K562 (cell line): ENCODE data around the gene TMEM139. TPM values are rescaled to one million over a fixed set of nuclear protein-coding genes. Genes with fewer than 3 reads are reported as not detected.

Source experiments
- BACH1 ChIP-seq: fragments of 200-800 bp; sonication (Bioruptor generic); IDR thresholded peaks from 2 replicates; pipeline ENCODE4 v1.6.1; 2016; ENCODE audit warnings: missing genetic modification characterization, missing compliant biosample characterization
- DACH1 ChIP-seq: fragments of 450-650 bp; IDR thresholded peaks from 2 replicates; pipeline ENCODE4 v1.6.1; 2018; ENCODE audit not compliant: partially characterized antibody
- ELF1 ChIP-seq: fragments of 200-800 bp; sonication (Bioruptor generic); IDR thresholded peaks from 2 replicates; pipeline ENCODE4 v1.6.1; 2016; ENCODE audit warnings: missing genetic modification characterization, missing compliant biosample characterization
- ELF4 ChIP-seq: fragments of 450-650 bp; formaldehyde crosslinking; IDR thresholded peaks from 2 replicates; pipeline ENCODE4 v1.4.0; 2022; ENCODE audit warnings: missing genetic modification characterization
- EP400 ChIP-seq: fragments of 450-650 bp; IDR thresholded peaks from 2 replicates; pipeline ENCODE4 v1.6.1; 2017; ENCODE audit warnings: antibody characterized with exemption, mild to moderate bottlenecking, moderate library complexity
- ERF ChIP-seq: fragments of 450-650 bp; formaldehyde crosslinking; IDR thresholded peaks from 2 replicates; pipeline ENCODE4 v1.4.0; 2020; ENCODE audit warnings: mild to moderate bottlenecking, mixed read lengths
- HDGF ChIP-seq: fragments of 450-650 bp; IDR thresholded peaks from 2 replicates; pipeline ENCODE4 v1.6.1; 2016
- JUNB ChIP-seq: fragments of 450-650 bp; formaldehyde crosslinking; conservative IDR thresholded peaks from 2 replicates; pipeline ENCODE4 v1.4.0; 2020; ENCODE audit warnings: mild to moderate bottlenecking
- NFATC3 ChIP-seq: fragments of 450-650 bp; IDR thresholded peaks from 2 replicates; pipeline ENCODE4 v1.6.1; 2017; ENCODE audit warnings: mild to moderate bottlenecking
- PTRF ChIP-seq: fragments of 450-650 bp; IDR thresholded peaks from 2 replicates; pipeline ENCODE4 v1.6.1; 2016; ENCODE audit warnings: mild to moderate bottlenecking, missing genetic modification characterization, missing compliant biosample characterization
- SMAD1 ChIP-seq: fragments of 150-350 bp; IDR thresholded peaks from 2 replicates; pipeline ENCODE4 v1.6.1; 2014; ENCODE audit warnings: low read length, low read depth; ENCODE audit not compliant: partially characterized antibody
- TEAD2 ChIP-seq: fragments of 450-650 bp; IDR thresholded peaks from 2 replicates; pipeline ENCODE4 v1.6.1; 2016; ENCODE audit warnings: missing genetic modification characterization, control low read depth, missing compliant biosample characterization
- TFAM ChIP-seq: fragments of 250-450 bp; sonication (Bioruptor Pico); conservative IDR thresholded peaks from 2 replicates; pipeline ENCODE4 v1.5.0; 2021; ENCODE audit warnings: mild to moderate bottlenecking, moderate library complexity
- YBX1 ChIP-seq: fragments of 450-650 bp; IDR thresholded peaks from 2 replicates; pipeline ENCODE4 v1.7.1; 2016; ENCODE audit warnings: mild to moderate bottlenecking
- ZNF197 ChIP-seq: fragments of 200-800 bp; sonication (Bioruptor generic); IDR thresholded peaks from 2 replicates; pipeline ENCODE4 v1.6.1; 2016; ENCODE audit warnings: low read depth, missing genetic modification characterization, missing compliant biosample characterization
- ZNF347 ChIP-seq: fragments of 450-650 bp; formaldehyde crosslinking; IDR thresholded peaks from 2 replicates; pipeline ENCODE4 v1.4.0; 2020; ENCODE audit warnings: low read depth, mild to moderate bottlenecking, moderate library complexity
- ZNF780A ChIP-seq: fragments of 250-450 bp; sonication (Bioruptor Pico); IDR thresholded peaks from 2 replicates; pipeline ENCODE4 v1.5.0; 2021; ENCODE audit warnings: mild to moderate bottlenecking
- polyA plus RNA-seq, 8 experiments: library from polyadenylated mRNA; depleted of rRNA in 4 of 8; stranded (reverse) in 5 of 8; unstranded in 3 of 8; fragments of >200 nt; fragmentation: Nextera tagmentation in 2 of 8; fragmentation: Illumina TruSeq in 1 of 8; extraction: Ambion mirVana in 2 of 8; extraction: Trizol in 1 of 8; gene quantifications; 2 replicates each; pipeline versions ENCODE4 v1.2.1 to v1.2.3, GENCODE V29; 2011 to 2014; ENCODE audit warnings: inconsistent platforms in 1 of 8, missing spikeins in 1 of 8
- total RNA-seq, 7 experiments: library from RNA; depleted of rRNA in 6 of 7; stranded (reverse); fragments of >200 nt in 6 of 7; fragmentation: Illumina TruSeq in 2 of 7; extraction: Trizol in 2 of 7; gene quantifications; 2 replicates each; pipeline versions ENCODE4 v1.2.1 to v1.2.3, GENCODE V29; 2011 to 2021; ENCODE audit warnings: low replicate concordance in 1 of 7
- TF ChIP-seq, protein P1 (sequence below), 2 experiments: fragments of 250-450 bp in 1 of 2; fragments of 450-650 bp in 1 of 2; sonication (Bioruptor Pico) in 1 of 2; IDR thresholded peaks; 2 replicates each; pipeline versions ENCODE4 v1.6.1 to v1.8.0; 2016 to 2021; ENCODE audit warnings: mild to moderate bottlenecking in 2 of 2, moderate library complexity in 2 of 2, missing compliant biosample characterization in 1 of 2, missing genetic modification characterization in 1 of 2
- TF ChIP-seq, protein P2 (sequence below): fragments of 450-650 bp; IDR thresholded peaks from 2 replicates; pipeline ENCODE4 v1.6.1; 2016; ENCODE audit warnings: mild to moderate bottlenecking
- TF ChIP-seq, protein P3 (sequence below): sonication (generic); formaldehyde crosslinking; IDR thresholded peaks from 2 replicates; pipeline ENCODE4 v1.8.0; 2023; ENCODE audit warnings: missing genetic modification reagents, mild to moderate bottlenecking, borderline replicate concordance

The TMEM139 gene
- total and polyA plus RNA-seq, 9 of the 15 experiments (the other 6 are each of a cell fraction or from before 2014, with no cell fraction given): 0.27 to 1.8 (median 0.79) TPM

DNA sequence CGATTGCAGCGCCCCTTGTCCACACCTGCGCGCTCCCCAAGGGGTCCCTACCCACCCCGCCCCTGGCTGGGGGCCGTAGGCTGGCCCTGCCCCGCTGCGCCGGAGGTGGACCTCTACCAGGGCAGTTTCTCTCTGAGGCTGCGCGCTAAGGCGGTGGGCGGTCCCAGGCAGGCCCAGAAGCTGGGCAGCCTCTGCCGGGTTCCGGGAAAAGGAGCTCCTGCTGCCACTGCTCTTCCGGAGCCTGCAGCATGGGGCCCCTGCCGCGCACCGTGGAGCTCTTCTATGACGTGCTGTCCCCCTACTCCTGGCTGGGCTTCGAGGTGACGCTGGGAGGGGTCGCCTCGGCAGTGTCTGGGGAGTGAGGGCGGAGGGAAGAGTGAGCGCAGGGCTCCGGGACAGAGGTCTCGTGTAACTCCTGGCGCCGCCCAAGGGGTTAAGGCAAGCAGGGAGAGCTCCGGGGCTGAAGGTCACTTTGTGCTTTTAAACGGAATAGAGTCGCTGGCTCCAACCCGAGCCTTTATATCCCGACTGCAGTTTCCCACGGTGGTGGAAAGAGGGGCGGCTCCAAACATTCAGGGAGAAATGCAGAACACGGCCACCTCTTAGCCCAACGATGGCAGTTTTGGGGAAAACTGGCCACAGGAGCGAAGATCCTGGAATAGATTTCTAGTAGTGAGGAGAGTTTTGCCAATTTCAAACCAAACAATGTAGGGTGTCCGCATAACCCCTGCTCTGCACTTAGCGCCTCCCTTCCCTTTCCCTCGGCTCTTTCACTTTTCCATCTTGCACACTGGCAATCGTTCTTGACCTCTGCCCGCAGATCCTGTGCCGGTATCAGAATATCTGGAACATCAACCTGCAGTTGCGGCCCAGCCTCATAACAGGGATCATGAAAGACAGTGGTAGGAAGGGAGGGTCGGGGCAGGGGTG lies 21.2 kb upstream of the TMEM139 start, which contains the start of gene GSTK1 (continued):
- no peak for TF ChIP-seq BACH1 (tag)
- TF ChIP-seq SMAD1: peak; percentile 69
- TF ChIP-seq ZNF347 (CRISPR knock-in tag): no peak
- TF ChIP-seq, protein P1, sequence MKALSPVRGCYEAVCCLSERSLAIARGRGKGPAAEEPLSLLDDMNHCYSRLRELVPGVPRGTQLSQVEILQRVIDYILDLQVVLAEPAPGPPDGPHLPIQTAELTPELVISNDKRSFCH (CRISPR knock-in tag; IDR thresholded peaks at IDR 0.05): no peak
- TF ChIP-seq, protein P1 (tag; IDR thresholded peaks at IDR 0.05): peak; percentile 76
- TF ChIP-seq, protein P2, sequence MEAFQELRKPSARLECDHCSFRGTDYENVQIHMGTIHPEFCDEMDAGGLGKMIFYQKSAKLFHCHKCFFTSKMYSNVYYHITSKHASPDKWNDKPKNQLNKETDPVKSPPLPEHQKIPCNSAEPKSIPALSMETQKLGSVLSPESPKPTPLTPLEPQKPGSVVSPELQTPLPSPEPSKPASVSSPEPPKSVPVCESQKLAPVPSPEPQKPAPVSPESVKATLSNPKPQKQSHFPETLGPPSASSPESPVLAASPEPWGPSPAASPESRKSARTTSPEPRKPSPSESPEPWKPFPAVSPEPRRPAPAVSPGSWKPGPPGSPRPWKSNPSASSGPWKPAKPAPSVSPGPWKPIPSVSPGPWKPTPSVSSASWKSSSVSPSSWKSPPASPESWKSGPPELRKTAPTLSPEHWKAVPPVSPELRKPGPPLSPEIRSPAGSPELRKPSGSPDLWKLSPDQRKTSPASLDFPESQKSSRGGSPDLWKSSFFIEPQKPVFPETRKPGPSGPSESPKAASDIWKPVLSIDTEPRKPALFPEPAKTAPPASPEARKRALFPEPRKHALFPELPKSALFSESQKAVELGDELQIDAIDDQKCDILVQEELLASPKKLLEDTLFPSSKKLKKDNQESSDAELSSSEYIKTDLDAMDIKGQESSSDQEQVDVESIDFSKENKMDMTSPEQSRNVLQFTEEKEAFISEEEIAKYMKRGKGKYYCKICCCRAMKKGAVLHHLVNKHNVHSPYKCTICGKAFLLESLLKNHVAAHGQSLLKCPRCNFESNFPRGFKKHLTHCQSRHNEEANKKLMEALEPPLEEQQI: peak; percentile 79
- no peak for TF ChIP-seq YBX1
- peak; percentile 91 for TF ChIP-seq EP400
- no peak for TF ChIP-seq TFAM (CRISPR knock-in tag)
- TF ChIP-seq PTRF (tag): no peak
- no peak for TF ChIP-seq NFATC3
- TF ChIP-seq, protein P3, sequence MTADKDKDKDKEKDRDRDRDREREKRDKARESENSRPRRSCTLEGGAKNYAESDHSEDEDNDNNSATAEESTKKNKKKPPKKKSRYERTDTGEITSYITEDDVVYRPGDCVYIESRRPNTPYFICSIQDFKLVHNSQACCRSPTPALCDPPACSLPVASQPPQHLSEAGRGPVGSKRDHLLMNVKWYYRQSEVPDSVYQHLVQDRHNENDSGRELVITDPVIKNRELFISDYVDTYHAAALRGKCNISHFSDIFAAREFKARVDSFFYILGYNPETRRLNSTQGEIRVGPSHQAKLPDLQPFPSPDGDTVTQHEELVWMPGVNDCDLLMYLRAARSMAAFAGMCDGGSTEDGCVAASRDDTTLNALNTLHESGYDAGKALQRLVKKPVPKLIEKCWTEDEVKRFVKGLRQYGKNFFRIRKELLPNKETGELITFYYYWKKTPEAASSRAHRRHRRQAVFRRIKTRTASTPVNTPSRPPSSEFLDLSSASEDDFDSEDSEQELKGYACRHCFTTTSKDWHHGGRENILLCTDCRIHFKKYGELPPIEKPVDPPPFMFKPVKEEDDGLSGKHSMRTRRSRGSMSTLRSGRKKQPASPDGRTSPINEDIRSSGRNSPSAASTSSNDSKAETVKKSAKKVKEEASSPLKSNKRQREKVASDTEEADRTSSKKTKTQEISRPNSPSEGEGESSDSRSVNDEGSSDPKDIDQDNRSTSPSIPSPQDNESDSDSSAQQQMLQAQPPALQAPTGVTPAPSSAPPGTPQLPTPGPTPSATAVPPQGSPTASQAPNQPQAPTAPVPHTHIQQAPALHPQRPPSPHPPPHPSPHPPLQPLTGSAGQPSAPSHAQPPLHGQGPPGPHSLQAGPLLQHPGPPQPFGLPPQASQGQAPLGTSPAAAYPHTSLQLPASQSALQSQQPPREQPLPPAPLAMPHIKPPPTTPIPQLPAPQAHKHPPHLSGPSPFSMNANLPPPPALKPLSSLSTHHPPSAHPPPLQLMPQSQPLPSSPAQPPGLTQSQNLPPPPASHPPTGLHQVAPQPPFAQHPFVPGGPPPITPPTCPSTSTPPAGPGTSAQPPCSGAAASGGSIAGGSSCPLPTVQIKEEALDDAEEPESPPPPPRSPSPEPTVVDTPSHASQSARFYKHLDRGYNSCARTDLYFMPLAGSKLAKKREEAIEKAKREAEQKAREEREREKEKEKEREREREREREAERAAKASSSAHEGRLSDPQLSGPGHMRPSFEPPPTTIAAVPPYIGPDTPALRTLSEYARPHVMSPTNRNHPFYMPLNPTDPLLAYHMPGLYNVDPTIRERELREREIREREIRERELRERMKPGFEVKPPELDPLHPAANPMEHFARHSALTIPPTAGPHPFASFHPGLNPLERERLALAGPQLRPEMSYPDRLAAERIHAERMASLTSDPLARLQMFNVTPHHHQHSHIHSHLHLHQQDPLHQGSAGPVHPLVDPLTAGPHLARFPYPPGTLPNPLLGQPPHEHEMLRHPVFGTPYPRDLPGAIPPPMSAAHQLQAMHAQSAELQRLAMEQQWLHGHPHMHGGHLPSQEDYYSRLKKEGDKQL (CRISPR knock-in tag): no peak
- peak; percentile 31; the same call in 1 of the 2 replicates for TF ChIP-seq ELF4
- TF ChIP-seq HDGF: 0 out of 2 replicates have a peak, but pooled peaks have one; percentile 12
- TF ChIP-seq TEAD2 (tag): no peak
- TF ChIP-seq ZNF780A (CRISPR knock-in tag): no peak
- peak; percentile 89 for TF ChIP-seq ELF1 (tag)
- 0 out of 2 replicates have a peak, but pooled peaks have one; percentile 29 for TF ChIP-seq ERF (CRISPR knock-in tag)
- TF ChIP-seq DACH1: no peak
- no peak for TF ChIP-seq ZNF197 (CRISPR knock-in tag)
- 0 out of 2 replicates have a peak, but pooled peaks have one; percentile 46 for TF ChIP-seq JUNB
